PC-3 (cell line): ENCODE measurements around the gene PCDHGB7. TPM values are rescaled to one million over a fixed set of nuclear protein-coding genes. Genes with fewer than 3 reads are reported as not detected.
"Not testable (repeated sequence)": the region's sequence is repeated elsewhere in the genome, so short reads cannot be mapped to it uniquely, and the experiment has no call there.

Experiments
- ATAC-seq: fragments of 200-7000 bp; cut with Tn5 transposase; 2 replicates; pipeline ENCODE4 v1.9.1; 2020; ENCODE audit warnings: mild to moderate bottlenecking, moderate library complexity
- BruUV-seq: library from RNA; stranded (reverse); fragments of 400-500 nt; replicated peaks from 2 replicates; lab custom pipeline; 2021; lab: Mats Ljungman, UMichigan
- CTCF ChIA-PET: fragments of 300-600 bp; sonication (Branson Sonifier 250); formaldehyde crosslinking; loops from one replicate; lab custom pipeline; 2022; ENCODE audit warnings: antibody characterized with exemption; lab: Charles Lee
- POLR2A ChIA-PET: fragments of 300-600 bp; sonication (Branson Sonifier 250); formaldehyde crosslinking; loops from one replicate; lab custom pipeline; 2022; ENCODE audit warnings: antibody characterized with exemption; ENCODE audit not compliant: unreplicated experiment; lab: Charles Lee
- DNase-seq: peaks from one replicate; pipeline ENCODE4 v3.0.0-alpha.2; 2015
- H2AFZ ChIP-seq: fragments of 300-600 bp; sonication (generic); 2 replicates; pipeline ENCODE4 v1.6.0; 2016; ENCODE audit warnings: antibody characterized with exemption, low read length
- H3F3A ChIP-seq: fragments of 300-600 bp; sonication (generic); one replicate; pipeline ENCODE4 v1.6.0; 2017; ENCODE audit warnings: antibody characterized with exemption, low read length, control low read depth, mild to moderate bottlenecking; ENCODE audit not compliant: unreplicated experiment
- H3K27ac ChIP-seq: fragments of 300-600 bp; sonication (generic); 2 replicates; pipeline ENCODE4 v1.5.1; 2016; ENCODE audit warnings: mild to moderate bottlenecking, low read length
- H3K27me3 ChIP-seq: fragments of 300-600 bp; sonication (generic); 2 replicates; pipeline ENCODE4 v1.6.1; 2016; ENCODE audit warnings: low read length, mixed read lengths
- H3K36me3 ChIP-seq: fragments of 300-600 bp; sonication (generic); 2 replicates; pipeline ENCODE4 v1.6.1; 2016; ENCODE audit warnings: low read depth, mixed run types, low read length, mixed read lengths
- H3K4me1 ChIP-seq: fragments of 300-600 bp; sonication (generic); 2 replicates; pipeline ENCODE4 v1.5.1; 2016; ENCODE audit warnings: low read length; ENCODE audit not compliant: insufficient read depth
- H3K4me2 ChIP-seq: fragments of 300-600 bp; sonication (generic); 2 replicates; pipeline ENCODE4 v1.6.0; 2016; ENCODE audit warnings: low read length
- H3K4me3 ChIP-seq: fragments of 300-600 bp; sonication (generic); 2 replicates; pipeline ENCODE4 v1.5.1; 2016; ENCODE audit warnings: mild to moderate bottlenecking, low read length, mixed read lengths
- H3K79me2 ChIP-seq: fragments of 300-600 bp; sonication (generic); 2 replicates; pipeline ENCODE4 v1.6.1; 2017; ENCODE audit warnings: low read length, mixed read lengths
- H3K9ac ChIP-seq: fragments of 300-600 bp; sonication (generic); 2 replicates; pipeline ENCODE4 v1.6.0; 2016; ENCODE audit warnings: mild to moderate bottlenecking, low read length
- H3K9me2 ChIP-seq: fragments of 300-600 bp; sonication (generic); replicated peaks from 2 replicates; pipeline ENCODE4 v1.6.1; 2016; ENCODE audit warnings: mixed run types, low read length, mixed read lengths
- H3K9me3 ChIP-seq: fragments of 300-600 bp; sonication (generic); 2 replicates; pipeline ENCODE4 v1.6.1; 2016; ENCODE audit warnings: low read length, mixed read lengths
- H4K20me1 ChIP-seq: fragments of 300-600 bp; sonication (generic); 2 replicates; pipeline ENCODE4 v1.6.1; 2016; ENCODE audit warnings: low read length, mixed read lengths
- EZH2 ChIP-seq: fragments of 300-600 bp; sonication (generic); IDR thresholded peaks from one replicate; pipeline ENCODE4 v1.6.1; 2017; ENCODE audit warnings: antibody characterized with exemption, mild to moderate bottlenecking, low read length; ENCODE audit not compliant: unreplicated experiment
- EZH2phosphoT487 ChIP-seq: fragments of 300-600 bp; sonication (generic); IDR thresholded peaks from 2 replicates; pipeline ENCODE4 v1.6.1; 2018; ENCODE audit warnings: mild to moderate bottlenecking, antibody characterized with exemption, low read length, borderline replicate concordance
- intact Hi-C: fragments of 100-400 bp; cut with micrococcal nuclease; formaldehyde crosslinking; loops from 2 replicates; pipeline ENCODE4 v1.9.0; 2023
- total RNA-seq: library from RNA; depleted of rRNA; stranded (reverse); fragments of >200 nt; gene quantifications from 2 replicates; pipeline ENCODE4 v1.2.3, GENCODE V29; 2014
- TF ChIP-seq, protein P1 (sequence below): fragments of 300-600 bp; sonication (generic); conservative IDR thresholded peaks from 2 replicates; pipeline ENCODE4 v1.5.1; 2017; ENCODE audit warnings: antibody characterized with exemption, low read depth, mild to moderate bottlenecking, low read length

PCDHGB7 gene
- total RNA-seq, 1 experiment from 2014 or later = 0.44 TPM

DNA sequence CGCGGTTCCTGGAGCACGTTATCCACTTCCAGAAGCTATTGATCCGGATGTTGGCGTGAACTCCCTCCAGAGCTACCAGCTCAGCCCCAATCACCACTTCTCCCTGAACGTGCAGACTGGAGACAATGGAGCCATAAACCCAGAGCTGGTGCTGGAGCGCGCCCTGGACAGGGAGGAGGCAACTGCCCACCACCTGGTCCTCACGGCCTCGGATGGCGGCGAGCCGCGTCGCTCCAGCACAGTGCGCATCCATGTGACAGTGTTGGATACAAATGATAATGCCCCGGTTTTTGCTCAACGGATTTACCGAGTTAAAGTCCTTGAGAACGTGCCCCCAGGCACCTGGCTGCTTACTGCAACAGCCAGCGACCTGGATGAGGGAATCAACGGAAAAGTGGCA, 14.1 kb upstream of the PCDHGB7 start:
- DNase-seq = no peak
- Histone ChIP-seq H3K9me2 (no peaks in the 10 kb centered on the region), H3K4me2 (no peak overlapping the region), H3K36me3 (peaks cover 9% of the 10 kb centered on the region; the same call in 1 of the 2 replicates), H2AFZ (no peak overlapping the region), H3K4me1 (no peaks in the 10 kb centered on the region), H3K9ac (no peak overlapping the region), H3K9me3 (peaks cover 14% of the 10 kb centered on the region; the same call in 1 of the 2 replicates), H3K4me3 (no peak overlapping the region), H3K27ac (no peak overlapping the region), H3F3A (no peaks in the 10 kb centered on the region), H3K79me2 (no peaks in the 10 kb centered on the region), H4K20me1 (no peaks in the 10 kb centered on the region), H3K27me3 (no peaks in the 10 kb centered on the region)
- CTCF ChIA-PET = no interaction called here
- TF ChIP-seq EZH2phosphoT487 (no peak), EZH2 (no peak)
- TF ChIP-seq, protein P1, sequence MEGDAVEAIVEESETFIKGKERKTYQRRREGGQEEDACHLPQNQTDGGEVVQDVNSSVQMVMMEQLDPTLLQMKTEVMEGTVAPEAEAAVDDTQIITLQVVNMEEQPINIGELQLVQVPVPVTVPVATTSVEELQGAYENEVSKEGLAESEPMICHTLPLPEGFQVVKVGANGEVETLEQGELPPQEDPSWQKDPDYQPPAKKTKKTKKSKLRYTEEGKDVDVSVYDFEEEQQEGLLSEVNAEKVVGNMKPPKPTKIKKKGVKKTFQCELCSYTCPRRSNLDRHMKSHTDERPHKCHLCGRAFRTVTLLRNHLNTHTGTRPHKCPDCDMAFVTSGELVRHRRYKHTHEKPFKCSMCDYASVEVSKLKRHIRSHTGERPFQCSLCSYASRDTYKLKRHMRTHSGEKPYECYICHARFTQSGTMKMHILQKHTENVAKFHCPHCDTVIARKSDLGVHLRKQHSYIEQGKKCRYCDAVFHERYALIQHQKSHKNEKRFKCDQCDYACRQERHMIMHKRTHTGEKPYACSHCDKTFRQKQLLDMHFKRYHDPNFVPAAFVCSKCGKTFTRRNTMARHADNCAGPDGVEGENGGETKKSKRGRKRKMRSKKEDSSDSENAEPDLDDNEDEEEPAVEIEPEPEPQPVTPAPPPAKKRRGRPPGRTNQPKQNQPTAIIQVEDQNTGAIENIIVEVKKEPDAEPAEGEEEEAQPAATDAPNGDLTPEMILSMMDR = no peak
- ATAC-seq = no peak
- BruUV-seq = no TSS peak
- intact Hi-C loops = no loop called here
- POLR2A ChIA-PET = no interaction called here

DNA sequence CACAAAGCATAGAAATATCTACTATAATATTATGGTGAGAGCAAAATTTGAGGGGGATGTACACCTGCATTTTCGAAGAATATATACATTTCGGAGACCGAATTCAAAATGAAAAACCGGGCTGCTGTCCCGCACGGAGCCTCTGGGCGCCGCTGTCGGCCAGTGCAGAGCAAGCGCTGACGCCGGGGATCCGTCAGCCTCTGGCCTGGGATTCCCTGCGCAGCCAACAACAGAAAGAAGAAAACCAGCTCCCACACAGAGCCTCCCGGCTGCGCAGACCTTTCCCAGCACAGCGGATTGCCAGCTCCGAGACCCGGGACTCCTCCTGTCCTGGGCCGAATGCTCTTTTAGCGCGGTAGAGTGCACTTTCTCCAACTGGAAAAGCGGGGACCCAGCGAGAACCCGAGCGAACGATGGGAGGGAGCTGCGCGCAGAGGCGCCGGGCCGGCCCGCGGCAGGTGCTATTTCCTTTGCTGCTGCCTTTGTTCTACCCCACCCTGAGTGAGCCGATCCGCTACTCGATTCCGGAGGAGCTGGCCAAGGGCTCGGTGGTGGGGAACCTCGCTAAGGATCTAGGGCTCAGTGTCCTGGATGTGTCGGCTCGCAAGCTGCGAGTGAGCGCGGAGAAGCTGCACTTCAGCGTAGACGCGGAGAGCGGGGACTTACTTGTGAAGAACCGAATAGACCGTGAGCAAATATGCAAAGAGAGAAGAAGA, 9.5 kb upstream of the PCDHGB7 start, which contains the start of gene PCDHGB6:
Gene PCDHGB6, plus strand, starts transcription at position 232 of the 716 bp plus-strand sequence. Its CDS starts 182 bp downstream, at position 414.
- H3K36me3 ChIP-seq, H3F3A ChIP-seq, H3K27ac ChIP-seq, H3K27me3 ChIP-seq, intact Hi-C loops, H2AFZ ChIP-seq, DNase-seq, POLR2A ChIA-PET, H3K9ac ChIP-seq, H3K4me3 ChIP-seq, BruUV-seq, H4K20me1 ChIP-seq, H3K4me2 ChIP-seq, ATAC-seq, H3K79me2 ChIP-seq, CTCF ChIA-PET, H3K4me1 ChIP-seq, H3K9me2 ChIP-seq: not testable (repeated sequence)
- H3K9me3 ChIP-seq = 0 out of 2 replicates have a peak, but pooled peaks cover 11% of the 10 kb centered on the region

DNA sequence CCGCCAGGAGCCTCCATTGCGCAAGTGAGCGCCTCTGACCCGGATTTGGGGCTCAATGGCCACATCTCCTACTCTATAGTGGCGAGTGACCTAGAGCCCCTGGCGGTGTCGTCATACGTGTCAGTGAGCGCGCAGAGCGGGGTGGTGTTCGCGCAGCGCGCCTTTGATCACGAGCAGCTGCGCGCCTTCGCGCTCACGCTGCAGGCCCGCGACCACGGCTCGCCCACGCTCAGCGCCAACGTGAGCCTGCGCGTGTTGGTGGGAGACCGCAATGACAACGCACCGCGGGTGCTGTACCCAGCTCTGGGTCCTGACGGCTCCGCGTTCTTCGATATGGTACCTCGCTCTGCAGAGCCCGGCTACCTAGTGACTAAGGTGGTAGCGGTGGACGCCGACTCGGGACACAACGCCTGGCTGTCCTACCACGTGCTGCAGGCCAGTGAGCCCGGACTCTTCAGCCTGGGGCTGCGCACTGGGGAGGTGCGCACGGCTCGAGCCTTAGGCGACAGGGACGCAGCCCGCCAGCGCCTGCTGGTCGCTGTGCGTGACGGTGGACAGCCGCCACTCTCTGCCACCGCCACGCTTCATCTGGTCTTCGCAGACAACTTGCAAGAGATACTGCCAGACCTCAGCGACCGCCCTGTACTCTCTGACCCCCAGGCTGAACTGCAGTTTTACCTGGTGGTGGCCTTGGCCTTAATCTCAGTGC, 7.7 kb upstream of the PCDHGB7 start:
- H3K79me2 ChIP-seq = no peaks in the 10 kb centered on the region
- ChIA-PET POLR2A (no interaction called here), CTCF (no interaction called here)
- ATAC-seq = no peak
- H3K9ac ChIP-seq = no peak overlapping the region
- TF ChIP-seq EZH2 (no peak), EZH2phosphoT487 (no peak)
- TF ChIP-seq, protein P1 = no peak
- no peak overlapping the region for H3K4me3 ChIP-seq
- no peak overlapping the region for H2AFZ ChIP-seq
- H3K4me1 ChIP-seq = no peaks in the 10 kb centered on the region
- no peaks in the 10 kb centered on the region for H4K20me1 ChIP-seq
- no peak overlapping the region for H3K27ac ChIP-seq
- H3K4me2 ChIP-seq = no peak overlapping the region
- intact Hi-C loops = no loop called here
- no peaks in the 10 kb centered on the region for H3F3A ChIP-seq
- no peaks in the 10 kb centered on the region for H3K9me2 ChIP-seq
- no TSS peak for BruUV-seq
- H3K36me3 ChIP-seq = peaks cover 6% of the 10 kb centered on the region; the same call in 1 of the 2 replicates
- no peak for DNase-seq
- H3K9me3 ChIP-seq = 0 out of 2 replicates have a peak, but pooled peaks cover 11% of the 10 kb centered on the region
- no peaks in the 10 kb centered on the region for H3K27me3 ChIP-seq
